Epidermal melanocyte (primary cell): ENCODE data around the gene DOLK.
A peak's percentile ranks its signal among the peaks of the same experiment; 100 is the strongest.

Source experiments
- DNase-seq: peaks from one replicate; pipeline ENCODE4 v3.0.0; 2011; ENCODE audit warnings: low spot score; ENCODE audit not compliant: insufficient read length

The DOLK gene

GRCh38 chr9:128933731-128934130 is 13.7 kb downstream of the DOLK start:
- no peak for DNase-seq

GRCh38 chr9:128929560-128929959 is 17.8 kb downstream of the DOLK start:
- DNase-seq, result no peak

DNA sequence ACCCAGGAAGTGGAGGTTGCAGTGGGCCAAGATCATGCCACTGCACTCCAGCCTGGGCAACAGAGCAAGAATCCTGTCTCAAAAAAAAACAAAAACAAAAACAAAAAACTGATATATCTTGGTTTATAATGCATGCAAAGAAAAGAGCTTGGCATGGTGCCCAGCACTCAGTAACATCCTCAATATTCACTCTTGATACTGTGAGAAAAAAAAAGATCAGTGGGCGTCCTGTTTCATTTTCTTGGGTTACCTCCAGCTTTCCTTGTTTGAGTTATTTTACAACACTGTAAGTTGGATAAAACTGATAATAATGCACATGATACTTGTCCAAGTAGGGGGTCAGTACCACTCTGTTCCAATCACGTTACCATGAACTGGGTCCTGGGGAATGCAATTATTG is 18.8 kb downstream of the DOLK start:
- DNase-seq, result no peak

DNA sequence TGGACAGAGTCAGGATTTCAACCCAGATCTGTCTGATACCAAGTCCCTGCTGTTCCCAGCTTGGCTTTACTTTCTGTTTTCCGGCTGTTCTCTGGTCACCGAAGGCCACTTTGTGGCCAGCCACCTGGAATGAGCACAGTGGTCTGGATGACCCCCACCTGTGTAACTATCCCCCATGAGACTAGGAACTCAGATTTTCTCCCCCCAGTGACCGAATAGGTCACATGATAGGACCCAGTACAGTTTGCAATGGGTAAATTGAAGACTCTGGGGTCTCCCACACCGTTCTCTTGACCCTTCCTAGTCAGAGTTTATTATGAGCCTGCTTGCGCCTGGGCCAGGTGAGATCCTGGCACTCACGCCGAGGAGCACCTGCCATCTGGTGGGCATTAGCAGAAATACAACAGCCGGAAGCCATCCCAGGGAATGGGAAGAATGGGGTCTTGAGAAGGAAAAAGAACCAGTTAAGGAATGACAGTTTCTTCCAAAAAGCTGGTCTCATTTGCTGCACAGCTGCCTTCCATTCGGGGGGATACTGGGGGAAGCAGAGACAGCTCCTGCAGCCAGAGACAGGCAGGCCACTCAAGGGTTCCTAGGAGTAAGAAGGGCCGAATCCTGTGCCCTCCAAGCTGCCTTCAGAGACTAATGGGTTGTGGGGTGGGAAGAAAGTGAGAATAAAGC is 19.5 kb downstream of the DOLK start:
- peak; percentile 65 for DNase-seq

DNA sequence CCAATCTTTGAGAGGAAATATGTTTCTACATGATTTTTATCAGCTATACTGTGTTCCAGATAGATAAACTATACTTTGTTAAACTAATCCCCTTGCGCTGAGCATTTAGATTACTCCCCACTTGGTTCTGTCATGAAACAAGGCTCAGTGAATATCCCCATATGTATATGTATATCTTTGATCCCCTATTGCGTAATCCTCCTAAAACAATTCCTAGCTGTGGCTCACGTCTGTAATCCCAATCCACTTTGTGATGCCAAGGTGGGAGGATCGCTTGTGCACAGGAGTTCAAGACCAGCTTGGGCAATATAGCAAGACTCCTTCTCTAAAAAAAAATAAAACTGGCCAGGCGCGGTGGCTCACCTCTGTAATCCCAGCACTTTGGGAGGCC is 23.9 kb downstream of the DOLK start:
- no peak for DNase-seq

DNA sequence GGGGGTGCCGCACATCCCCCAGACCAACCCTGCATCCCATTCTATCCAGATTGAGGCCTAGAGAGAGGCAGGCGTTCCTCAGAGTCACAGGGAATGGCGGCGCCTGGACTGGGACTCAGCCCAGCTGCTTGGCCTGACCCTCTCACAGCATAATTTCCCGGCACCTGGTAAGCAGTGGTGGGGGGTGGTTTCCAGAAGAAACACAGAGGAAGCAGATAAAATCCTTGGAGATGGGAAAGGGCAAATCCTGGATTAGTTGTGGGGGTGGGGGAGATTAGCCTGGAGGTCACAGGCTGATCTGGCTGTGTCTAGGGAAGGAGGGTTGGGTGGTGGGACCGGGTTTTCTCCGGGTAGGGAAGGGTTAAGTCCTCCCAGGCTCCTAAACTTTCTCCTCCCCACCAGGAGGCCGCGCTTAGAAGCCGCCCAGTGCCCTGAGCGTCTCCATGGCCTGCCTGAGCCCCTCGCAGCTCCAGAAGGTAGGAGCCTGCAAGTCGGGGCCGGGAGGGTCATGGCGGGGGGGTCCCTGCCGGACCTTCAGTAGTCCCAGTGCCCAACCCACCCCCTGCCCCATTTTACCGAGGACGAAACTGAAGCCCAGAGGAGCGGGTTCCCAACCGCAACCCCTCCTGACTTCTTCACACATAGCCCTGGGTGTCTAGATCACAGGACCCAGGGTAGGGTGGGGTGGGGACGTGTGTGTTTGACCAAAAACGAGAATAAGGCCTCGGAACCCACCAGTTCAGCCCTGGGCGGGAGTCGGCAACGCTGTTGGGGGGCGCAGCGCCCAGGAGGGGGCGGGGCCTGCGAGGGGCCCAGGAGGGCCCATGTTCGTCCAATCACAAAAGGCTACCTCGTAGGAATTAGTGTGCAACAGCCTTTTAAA is 25.3 kb downstream of the DOLK start:
- DNase-seq, result peak; percentile 54

- DNase-seq, result no peak
Observed at GRCh38 chr9:128920381-128921058, 26.9 kb downstream of the DOLK start, which contains the start of gene PHYHD1. PHYHD1 (plus strand) TSS chr9:128920982; CDS start chr9:128922324, 1,342 bp downstream.

DNA sequence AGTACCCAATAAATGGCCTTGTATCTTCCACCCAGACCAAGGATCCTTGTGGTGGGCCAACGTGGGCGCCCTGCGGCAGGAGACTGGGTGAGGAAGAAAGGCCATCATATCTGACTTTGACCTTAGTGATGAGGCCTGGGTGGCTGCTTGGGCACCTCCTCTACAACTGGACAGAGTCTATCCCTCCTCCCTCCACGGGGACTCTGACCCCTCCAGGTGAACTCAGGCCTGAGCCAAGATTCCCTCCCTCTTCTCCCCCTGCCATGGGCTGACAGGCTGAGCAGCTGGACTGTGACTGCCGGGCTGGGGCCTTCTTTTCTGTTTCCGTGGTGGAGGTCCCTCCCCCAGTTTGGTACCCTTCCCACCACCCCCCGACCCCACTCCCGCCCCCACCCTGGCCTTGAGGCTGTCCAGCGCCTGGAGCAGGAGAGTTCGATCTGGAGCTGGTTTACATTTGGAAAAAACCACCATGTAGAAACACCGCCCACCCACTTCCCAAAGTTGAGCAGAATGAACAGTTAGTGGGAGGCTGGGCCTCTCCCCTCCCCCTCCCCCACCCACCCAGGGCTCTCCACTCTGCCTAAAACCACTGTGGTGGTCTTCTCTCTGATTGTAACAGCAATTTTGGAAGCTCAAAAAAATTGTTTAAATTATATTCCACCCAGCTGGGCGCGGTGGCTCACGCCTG is 27.9 kb downstream of the DOLK start:
- DNase-seq, result no peak

- no peak for DNase-seq
Observed at GRCh38 chr9:128918921-128919320, 28.5 kb downstream of the DOLK start.

DNA sequence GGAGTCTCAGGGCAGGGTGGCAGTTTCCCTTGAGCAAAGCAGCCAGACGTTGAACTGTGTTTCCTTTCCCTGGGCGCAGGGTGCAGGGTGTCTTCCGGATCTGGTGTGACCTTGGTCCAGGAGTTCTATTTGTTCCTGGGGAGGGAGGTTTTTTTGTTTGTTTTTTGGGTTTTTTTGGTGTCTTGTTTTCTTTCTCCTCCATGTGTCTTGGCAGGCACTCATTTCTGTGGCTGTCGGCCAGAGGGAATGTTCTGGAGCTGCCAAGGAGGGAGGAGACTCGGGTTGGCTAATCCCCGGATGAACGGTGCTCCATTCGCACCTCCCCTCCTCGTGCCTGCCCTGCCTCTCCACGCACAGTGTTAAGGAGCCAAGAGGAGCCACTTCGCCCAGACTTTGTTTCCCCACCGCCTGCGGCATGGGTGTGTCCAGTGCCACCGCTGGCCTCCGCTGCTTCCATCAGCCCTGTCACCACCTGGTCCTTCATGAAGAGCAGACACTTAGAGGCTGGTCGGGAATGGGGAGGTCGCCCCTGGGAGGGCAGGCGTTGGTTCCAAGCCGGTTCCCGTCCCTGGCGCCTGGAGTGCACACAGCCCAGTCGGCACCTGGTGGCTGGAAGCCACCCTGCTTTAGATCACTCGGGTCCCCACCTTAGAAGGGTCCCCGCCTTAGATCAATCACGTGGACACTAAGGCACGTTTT is 30.1 kb downstream of the DOLK start:
- DNase-seq, result no peak

GRCh38 chr9:128916745-128917144 is 30.7 kb downstream of the DOLK start:
- no peak for DNase-seq

DNA sequence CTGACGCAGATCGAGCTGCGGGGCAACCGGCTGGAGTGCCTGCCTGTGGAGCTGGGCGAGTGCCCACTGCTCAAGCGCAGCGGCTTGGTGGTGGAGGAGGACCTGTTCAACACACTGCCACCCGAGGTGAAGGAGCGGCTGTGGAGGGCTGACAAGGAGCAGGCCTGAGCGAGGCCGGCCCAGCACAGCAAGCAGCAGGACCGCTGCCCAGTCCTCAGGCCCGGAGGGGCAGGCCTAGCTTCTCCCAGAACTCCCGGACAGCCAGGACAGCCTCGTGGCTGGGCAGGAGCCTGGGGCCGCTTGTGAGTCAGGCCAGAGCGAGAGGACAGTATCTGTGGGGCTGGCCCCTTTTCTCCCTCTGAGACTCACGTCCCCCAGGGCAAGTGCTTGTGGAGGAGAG is 31.2 kb downstream of the DOLK start:
- no peak for DNase-seq

- no peak for DNase-seq
Observed at GRCh38 chr9:128913995-128914772, 33.2 kb downstream of the DOLK start.

GRCh38 chr9:128913048-128913900 is 34.1 kb downstream of the DOLK start:
- DNase-seq, result no peak

DNA sequence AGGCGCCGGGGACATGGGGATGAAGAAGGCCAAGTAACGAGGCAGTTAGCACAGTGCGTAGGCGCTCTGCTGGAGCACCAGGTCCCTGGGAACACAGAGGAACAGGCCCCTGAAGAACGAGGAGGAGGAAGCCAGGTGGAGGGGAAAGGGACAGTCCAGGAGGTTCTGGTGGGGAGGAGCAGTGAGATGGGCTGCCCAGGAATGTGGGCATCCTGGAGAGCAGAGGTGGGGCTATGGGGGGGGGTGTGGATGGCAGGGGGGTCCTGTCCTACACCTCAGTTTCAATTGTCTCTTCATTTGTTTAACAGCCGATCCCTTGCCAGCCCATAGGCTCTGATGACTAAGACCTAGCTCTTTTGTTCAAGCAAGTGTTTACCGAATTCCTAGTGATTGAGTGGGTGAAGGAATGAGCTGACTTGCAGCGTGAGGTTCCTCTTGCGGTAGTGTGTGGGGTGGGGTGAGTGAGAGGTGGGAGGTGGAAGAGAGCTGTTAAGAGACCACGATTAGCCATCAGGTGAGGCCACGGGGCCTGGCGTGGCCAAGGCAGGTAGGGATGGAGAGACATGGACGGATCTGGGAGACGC is 35.0 kb downstream of the DOLK start:
- peak; percentile 48 for DNase-seq

GRCh38 chr9:128911529-128912035 is 35.8 kb downstream of the DOLK start:
- no peak for DNase-seq

- no peak for DNase-seq
Observed at GRCh38 chr9:128910906-128911305, 36.5 kb downstream of the DOLK start.

DNA sequence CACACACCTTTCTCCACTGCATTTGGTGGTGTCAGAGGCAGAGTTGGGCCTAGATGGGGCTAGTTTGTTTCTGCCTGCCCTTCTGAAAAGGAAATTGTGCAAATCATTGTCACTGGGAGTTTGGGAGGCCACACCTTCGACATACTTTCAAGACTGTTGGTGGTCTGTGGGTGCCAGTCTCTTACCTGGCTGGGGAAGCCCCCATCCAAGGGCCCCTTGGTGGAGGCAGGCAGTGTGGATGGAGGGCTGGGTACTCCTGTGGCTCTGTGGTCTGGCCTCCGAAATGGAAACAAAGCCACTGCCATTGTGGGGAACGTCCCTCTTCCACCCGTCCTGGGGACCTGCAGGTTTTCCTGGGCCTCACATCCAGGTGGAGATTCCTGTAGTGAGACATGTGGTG is 37.5 kb downstream of the DOLK start:
- no peak for DNase-seq

DNA sequence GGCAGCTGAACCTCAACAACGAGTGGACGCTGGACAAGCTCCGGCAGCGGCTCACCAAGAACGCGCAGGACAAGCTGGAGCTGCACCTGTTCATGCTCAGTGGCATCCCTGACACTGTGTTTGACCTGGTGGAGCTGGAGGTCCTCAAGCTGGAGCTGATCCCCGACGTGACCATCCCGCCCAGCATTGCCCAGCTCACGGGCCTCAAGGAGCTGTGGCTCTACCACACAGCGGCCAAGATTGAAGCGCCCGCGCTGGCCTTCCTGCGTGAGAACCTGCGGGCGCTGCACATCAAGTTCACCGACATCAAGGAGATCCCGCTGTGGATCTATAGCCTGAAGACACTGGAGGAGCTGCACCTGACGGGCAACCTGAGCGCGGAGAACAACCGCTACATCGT is 39.0 kb downstream of the DOLK start:
- DNase-seq, result no peak
